Fibroblast of pulmonary artery (primary cell): ENCODE data around the gene GNG2.

Experiments
- DNase-seq: peaks from one replicate; pipeline ENCODE4 v3.0.0-alpha.2; 2010; ENCODE audit warnings: low read depth
- H3K4me3 ChIP-seq: replicated peaks from 2 replicates; pipeline ENCODE4 v1.5.1; 2011; ENCODE audit warnings: low read depth, mild to moderate bottlenecking, control low read depth, low read length, moderate library complexity
- TF ChIP-seq, protein P1 (sequence below): IDR thresholded peaks from 2 replicates; pipeline ENCODE4 v1.5.1; 2011; ENCODE audit warnings: mild to moderate bottlenecking, control low read depth, low read length, inconsistent platforms; ENCODE audit errors: missing control alignments

GNG2 gene

DNA sequence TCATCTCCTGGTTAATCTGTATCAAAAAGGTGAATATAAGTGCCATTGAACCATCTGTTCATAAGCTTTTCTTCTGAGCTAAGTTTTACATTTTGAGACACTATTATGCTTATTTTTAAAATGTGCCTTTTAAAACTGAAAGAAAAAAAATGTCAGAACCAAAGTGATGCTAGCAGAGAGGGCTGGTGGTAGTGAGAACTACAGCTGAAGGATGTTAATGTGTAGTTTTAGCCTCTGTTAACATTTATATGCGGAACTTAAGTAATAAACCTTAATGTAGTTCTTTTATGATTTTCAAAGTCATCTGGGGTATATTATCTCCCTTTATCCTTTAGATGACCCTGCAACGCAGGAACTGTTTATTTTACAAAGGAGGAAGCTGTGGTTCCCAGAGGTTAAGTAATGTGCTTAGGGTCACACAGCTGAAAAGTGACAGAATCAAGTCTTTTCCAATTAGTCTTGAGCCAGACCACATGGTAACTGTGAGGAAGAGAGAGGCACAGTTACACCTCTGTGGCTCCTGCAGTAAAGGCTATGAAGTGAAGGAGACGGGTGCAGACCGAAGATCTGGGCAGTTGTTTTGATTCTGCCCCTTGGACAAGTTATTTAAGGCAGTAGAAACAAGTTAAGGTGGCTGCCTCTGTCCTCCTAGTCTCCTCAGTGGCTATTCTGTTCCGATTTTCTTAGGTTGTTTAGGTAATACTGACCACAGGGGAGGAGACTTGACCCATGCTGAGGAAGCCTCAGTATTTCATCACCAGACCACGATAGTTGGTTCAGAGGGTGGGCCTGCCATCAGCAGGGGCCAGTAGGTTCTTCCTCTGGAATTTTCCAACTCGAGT lies 23.9 kb downstream of the GNG2 start:
- DNase-seq, result peak; percentile 36
- no peak overlapping the region for H3K4me3 ChIP-seq
- TF ChIP-seq, protein P1, sequence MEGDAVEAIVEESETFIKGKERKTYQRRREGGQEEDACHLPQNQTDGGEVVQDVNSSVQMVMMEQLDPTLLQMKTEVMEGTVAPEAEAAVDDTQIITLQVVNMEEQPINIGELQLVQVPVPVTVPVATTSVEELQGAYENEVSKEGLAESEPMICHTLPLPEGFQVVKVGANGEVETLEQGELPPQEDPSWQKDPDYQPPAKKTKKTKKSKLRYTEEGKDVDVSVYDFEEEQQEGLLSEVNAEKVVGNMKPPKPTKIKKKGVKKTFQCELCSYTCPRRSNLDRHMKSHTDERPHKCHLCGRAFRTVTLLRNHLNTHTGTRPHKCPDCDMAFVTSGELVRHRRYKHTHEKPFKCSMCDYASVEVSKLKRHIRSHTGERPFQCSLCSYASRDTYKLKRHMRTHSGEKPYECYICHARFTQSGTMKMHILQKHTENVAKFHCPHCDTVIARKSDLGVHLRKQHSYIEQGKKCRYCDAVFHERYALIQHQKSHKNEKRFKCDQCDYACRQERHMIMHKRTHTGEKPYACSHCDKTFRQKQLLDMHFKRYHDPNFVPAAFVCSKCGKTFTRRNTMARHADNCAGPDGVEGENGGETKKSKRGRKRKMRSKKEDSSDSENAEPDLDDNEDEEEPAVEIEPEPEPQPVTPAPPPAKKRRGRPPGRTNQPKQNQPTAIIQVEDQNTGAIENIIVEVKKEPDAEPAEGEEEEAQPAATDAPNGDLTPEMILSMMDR, result no peak

GRCh38 chr14:51889851-51890250 lies 29.4 kb downstream of the GNG2 start:
- TF ChIP-seq, protein P1, result no peak
- peak; percentile 6 for DNase-seq
- no peak overlapping the region for H3K4me3 ChIP-seq

DNA sequence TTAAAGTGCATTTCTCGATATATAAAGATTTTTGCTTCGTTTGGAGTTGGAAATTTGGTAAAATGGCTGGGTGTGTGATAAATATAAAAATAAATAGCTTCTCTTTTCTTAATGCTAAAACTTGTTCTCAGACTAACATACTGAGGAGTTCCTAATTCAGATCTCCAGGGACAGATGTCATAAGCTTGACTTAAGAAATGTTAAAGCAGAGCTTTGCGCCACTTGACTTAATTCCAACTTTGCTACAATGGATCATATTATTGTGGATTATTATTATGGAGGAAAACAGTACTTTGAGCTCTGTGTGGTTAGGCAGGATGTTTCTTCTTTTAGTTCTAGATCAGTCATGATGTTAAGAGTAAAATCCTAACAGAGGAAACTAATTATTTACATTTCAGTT lies 33.8 kb downstream of the GNG2 start:
- H3K4me3 ChIP-seq, result no peak overlapping the region
- no peak for DNase-seq
- TF ChIP-seq, protein P1, result no peak

GRCh38 chr14:51895375-51895774 lies 35.0 kb downstream of the GNG2 start:
- H3K4me3 ChIP-seq, result no peak overlapping the region
- TF ChIP-seq, protein P1, result no peak
- DNase-seq, result no peak

- TF ChIP-seq, protein P1, result no peak
- H3K4me3 ChIP-seq, result no peak overlapping the region
- no peak for DNase-seq
These were observed 37.5 kb downstream of the GNG2 start for GRCh38 chr14:51897791-51898355.

DNA sequence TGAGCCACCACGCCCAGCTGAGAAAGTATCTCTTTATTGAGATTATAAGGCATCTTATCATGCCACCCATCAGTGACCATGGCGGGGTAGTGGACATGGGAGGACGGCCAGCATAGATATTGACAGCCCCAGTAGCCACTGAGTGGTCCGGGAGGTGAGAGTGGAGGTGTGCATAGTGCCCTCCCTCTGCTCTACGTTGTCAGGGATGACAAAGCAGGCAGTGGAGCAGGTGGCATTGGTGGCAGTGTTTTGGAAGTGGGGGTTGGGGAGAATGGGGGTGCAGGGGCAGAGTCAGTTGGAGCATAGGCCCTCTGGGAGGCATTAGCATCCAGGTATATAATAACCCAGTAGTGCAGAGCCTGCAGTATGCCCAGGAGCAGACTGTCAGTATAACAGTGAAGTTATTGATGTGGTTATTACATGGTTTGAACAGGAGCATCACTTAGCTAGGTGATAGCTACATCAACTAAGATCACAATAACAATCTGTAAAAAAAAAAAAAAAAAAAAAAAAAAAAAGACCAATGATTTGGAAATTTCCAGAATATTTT lies 41.1 kb downstream of the GNG2 start:
- TF ChIP-seq, protein P1, result no peak
- no peak for DNase-seq
- H3K4me3 ChIP-seq, result no peak overlapping the region

- H3K4me3 ChIP-seq, result peak overlapping the region; percentile 34
- peak; percentile 86 for DNase-seq
These were observed 45.3 kb downstream of the GNG2 start for GRCh38 chr14:51905656-51906121.
